IMR-90 (cell line): ENCODE results near the gene BMP7. TPM values are rescaled to one million over a fixed set of nuclear protein-coding genes. Genes with fewer than 3 reads are reported as not detected.

Source experiments
- ATAC-seq: fragments of 200-7000 bp; cut with Tn5 transposase; 2 replicates; pipeline ENCODE4 v1.9.1; 2020; ENCODE audit warnings: low read depth, mild to moderate bottlenecking, moderate library complexity
- BruUV-seq: library from RNA; stranded (reverse); fragments of 400-500 nt; replicated peaks from 2 replicates; lab custom pipeline; 2021; lab: Mats Ljungman, UMichigan
- CTCF ChIA-PET: fragments of 300-600 bp; formaldehyde crosslinking; extraction: SDS; loops from one replicate; lab custom pipeline; 2021; ENCODE audit warnings: antibody characterized with exemption; lab: Yijun Ruan, JAX
- POLR2A ChIA-PET: fragments of 300-600 bp; sonication (Branson Sonifier 250); formaldehyde crosslinking; loops from one replicate; lab custom pipeline; 2022; ENCODE audit warnings: antibody characterized with exemption; ENCODE audit not compliant: unreplicated experiment; lab: Charles Lee
- DNase-seq: peaks from one replicate; pipeline ENCODE4 v3.0.0; 2013
- H2AFZ ChIP-seq: replicated peaks from 2 replicates; pipeline ENCODE3; 2013; ENCODE audit warnings: low read length, mild to moderate bottlenecking; ENCODE audit not compliant: poor library complexity
- H2AK5ac ChIP-seq: 2 replicates; pipeline ENCODE4 v1.6.1; 2013; ENCODE audit warnings: low read depth, low read length, inconsistent platforms
- H2AK9ac ChIP-seq: replicated peaks from 2 replicates; pipeline ENCODE3; 2013; ENCODE audit warnings: mild to moderate bottlenecking, low read depth, low read length, moderate library complexity; ENCODE audit not compliant: poor library complexity
- H2BK120ac ChIP-seq: 2 replicates; pipeline ENCODE4 v1.6.1; 2013; ENCODE audit warnings: low read depth, low read length, inconsistent platforms
- H2BK15ac ChIP-seq: 3 replicates; pipeline ENCODE4 v1.6.1; 2013; ENCODE audit warnings: low read depth, low read length, inconsistent platforms
- H2BK20ac ChIP-seq: 2 replicates; pipeline ENCODE4 v1.6.1; 2013; ENCODE audit warnings: low read depth, mild to moderate bottlenecking, inconsistent platforms, low read length, moderate library complexity
- H2BK5ac ChIP-seq: 2 replicates; pipeline ENCODE4 v1.6.1; 2013; ENCODE audit warnings: mild to moderate bottlenecking, low read depth, low read length, inconsistent platforms; ENCODE audit not compliant: poor library complexity, severe bottlenecking
- H3K14ac ChIP-seq: replicated peaks from 2 replicates; pipeline ENCODE4 v1.6.1; 2013; ENCODE audit warnings: low read depth, low read length, inconsistent platforms
- H3K18ac ChIP-seq: 2 replicates; pipeline ENCODE4 v1.6.1; 2013; ENCODE audit warnings: low read depth, low read length, control low read depth
- H3K23ac ChIP-seq: 2 replicates; pipeline ENCODE4 v1.6.1; 2013; ENCODE audit warnings: low read depth, low read length, inconsistent platforms
- H3K27ac ChIP-seq: 2 replicates; pipeline ENCODE4 v1.5.1; 2013; ENCODE audit warnings: mild to moderate bottlenecking, control low read depth, low read length; ENCODE audit not compliant: insufficient read depth
- H3K27me3 ChIP-seq: 2 replicates; pipeline ENCODE4 v1.6.1; 2013; ENCODE audit warnings: low read length; ENCODE audit not compliant: control insufficient read depth, insufficient read depth
- H3K36me3 ChIP-seq: 2 replicates; pipeline ENCODE4 v1.6.1; 2013; ENCODE audit warnings: low read length, mixed read lengths; ENCODE audit not compliant: control insufficient read depth, insufficient read depth
- H3K4ac ChIP-seq: 2 replicates; pipeline ENCODE4 v1.6.1; 2013; ENCODE audit warnings: low read depth, low read length, inconsistent platforms
- H3K4me1 ChIP-seq: 2 replicates; pipeline ENCODE4 v1.6.1; 2013; ENCODE audit warnings: low read length, mixed read lengths; ENCODE audit not compliant: control insufficient read depth, insufficient read depth
- H3K4me2 ChIP-seq: 2 replicates; pipeline ENCODE4 v1.6.1; 2013; ENCODE audit warnings: low read depth, mild to moderate bottlenecking, control low read depth, low read length, moderate library complexity
- H3K4me3 ChIP-seq: 2 replicates; pipeline ENCODE4 v1.5.1; 2013; ENCODE audit warnings: low read depth, mild to moderate bottlenecking, control low read depth, low read length, moderate library complexity; ENCODE audit not compliant: insufficient read depth
- H3K56ac ChIP-seq: 2 replicates; pipeline ENCODE4 v1.6.1; 2013; ENCODE audit warnings: low read length, inconsistent platforms; ENCODE audit not compliant: insufficient read depth; ENCODE audit errors: extremely low read depth
- H3K79me1 ChIP-seq, 2 experiments: 2 replicates each; pipeline ENCODE4 v1.6.1; 2013; ENCODE audit warnings: low read length in 2 of 2, inconsistent platforms in 1 of 2, low read depth in 1 of 2
- H3K9ac ChIP-seq: 2 replicates; pipeline ENCODE4 v1.6.1; 2013; ENCODE audit warnings: low read depth, low read length, control low read depth
- H3K9me1 ChIP-seq: 2 replicates; pipeline ENCODE4 v1.6.1; 2013; ENCODE audit warnings: low read length, inconsistent platforms; ENCODE audit not compliant: insufficient read depth
- H3K9me3 ChIP-seq: 2 replicates; pipeline ENCODE4 v1.6.1; 2013; ENCODE audit warnings: low read length; ENCODE audit not compliant: control insufficient read depth, insufficient read depth
- H4K20me1 ChIP-seq: 2 replicates; pipeline ENCODE4 v1.6.1; 2013; ENCODE audit warnings: low read length, inconsistent platforms; ENCODE audit not compliant: insufficient read depth
- H4K5ac ChIP-seq: 2 replicates; pipeline ENCODE4 v1.6.1; 2013; ENCODE audit warnings: mild to moderate bottlenecking, low read depth, low read length, control low read depth
- H4K8ac ChIP-seq, 2 experiments: 2 replicates each; pipeline ENCODE4 v1.6.1; 2013; ENCODE audit warnings: low read depth in 2 of 2, low read length in 2 of 2, control low read depth in 1 of 2, inconsistent platforms in 1 of 2
- H4K91ac ChIP-seq: 2 replicates; pipeline ENCODE4 v1.6.1; 2013; ENCODE audit warnings: low read depth, low read length, inconsistent platforms; ENCODE audit not compliant: insufficient read depth
- BHLHE40 ChIP-seq: fragments of 150-350 bp; IDR thresholded peaks from 2 replicates; pipeline ENCODE4 v1.6.1; 2016; ENCODE audit warnings: mild to moderate bottlenecking, low read depth, low read length
- CEBPB ChIP-seq: IDR thresholded peaks from 2 replicates; pipeline ENCODE4 v1.6.1; 2012; ENCODE audit warnings: low read depth, low read length, improper control_type of control experiment
- CHD1 ChIP-seq: IDR thresholded peaks from 2 replicates; pipeline ENCODE4 v1.6.1; 2012; ENCODE audit warnings: low read depth, low read length, improper control_type of control experiment
- FOS ChIP-seq: fragments of 150-350 bp; IDR thresholded peaks from 2 replicates; pipeline ENCODE4 v1.6.1; 2016; ENCODE audit warnings: low read depth, low read length
- MAFK ChIP-seq: IDR thresholded peaks from 2 replicates; pipeline ENCODE4 v1.6.1; 2012; ENCODE audit warnings: low read depth, low read length, improper control_type of control experiment
- MAZ ChIP-seq: IDR thresholded peaks from 2 replicates; pipeline ENCODE4 v1.6.1; 2012; ENCODE audit warnings: low read depth, mild to moderate bottlenecking, low read length, improper control_type of control experiment, moderate library complexity, borderline replicate concordance
- MXI1 ChIP-seq: IDR thresholded peaks from 2 replicates; pipeline ENCODE4 v1.6.1; 2012; ENCODE audit warnings: low read depth, mild to moderate bottlenecking, low read length, moderate library complexity, borderline replicate concordance
- NFE2L2 ChIP-seq: fragments of 150-350 bp; IDR thresholded peaks from 2 replicates; pipeline ENCODE4 v1.6.1; 2016; ENCODE audit warnings: low read depth, mild to moderate bottlenecking, low read length
- POLR2A ChIP-seq: IDR thresholded peaks from 2 replicates; pipeline ENCODE4 v1.6.1; 2012; ENCODE audit warnings: mild to moderate bottlenecking, low read depth, low read length
- RAD21 ChIP-seq: IDR thresholded peaks from 2 replicates; pipeline ENCODE4 v1.6.1; 2012; ENCODE audit warnings: low read length, improper control_type of control experiment
- RCOR1 ChIP-seq: IDR thresholded peaks from 2 replicates; pipeline ENCODE4 v1.6.1; 2012; ENCODE audit warnings: mild to moderate bottlenecking, low read length, improper control_type of control experiment; ENCODE audit not compliant: insufficient replicate concordance
- RFX5 ChIP-seq: IDR thresholded peaks from 2 replicates; pipeline ENCODE4 v1.8.0; 2012; ENCODE audit warnings: low read depth, mild to moderate bottlenecking, low read length, moderate library complexity
- SMC3 ChIP-seq: fragments of 150-350 bp; IDR thresholded peaks from 2 replicates; pipeline ENCODE4 v1.6.1; 2016; ENCODE audit warnings: low read depth, mild to moderate bottlenecking, antibody characterized with exemption, low read length, moderate library complexity
- WGBS, 2 experiments: methylation state at CpG; one replicate each; pipeline versions ENCODE4 v1.1.5 to v1.1.7; 2013; ENCODE audit warnings: missing lambda C conversion rate in 2 of 2; ENCODE audit not compliant: insufficient read length in 1 of 2; ENCODE audit errors: extremely low coverage in 2 of 2; 5-methylcytosine and 5-hydroxymethylcytosine counted together
- dilution Hi-C: fragments of 300-500 bp; cut with HindIII; formaldehyde crosslinking; loops from one replicate; pipeline ENCODE4 v1.14.3; 2018; ENCODE audit warnings: low sequenced_read_pairs; ENCODE audit not compliant: unreplicated experiment
- in situ Hi-C: fragments of 300-500 bp; cut with MboI; formaldehyde crosslinking; loops from 3 replicates; pipeline ENCODE4 v1.14.3; 2019; ENCODE audit warnings: low sequenced_read_pairs, inconsistent platforms, mixed read lengths
- intact Hi-C: fragments of 100-400 bp; cut with micrococcal nuclease; formaldehyde crosslinking; loops from 2 replicates; pipeline ENCODE4 v1.10.0; 2022
- polyA plus RNA-seq, 3 experiments: library from polyadenylated mRNA; depleted of rRNA; stranded (reverse); fragments of >200 nt; gene quantifications; 2 replicates each; pipeline ENCODE4 v1.2.3, GENCODE V29; 2012; ENCODE audit warnings: low replicate concordance in 1 of 3
- total RNA-seq: library from RNA; depleted of rRNA; stranded (reverse); fragments of >200 nt; gene quantifications from 2 replicates; pipeline ENCODE4 v1.2.3, GENCODE V29; 2012
- TF ChIP-seq, protein P1 (sequence below): fragments of 150-350 bp; IDR thresholded peaks from 2 replicates; pipeline ENCODE4 v1.6.1; 2017; ENCODE audit warnings: mild to moderate bottlenecking, antibody characterized with exemption, low read length, low read depth
- TF ChIP-seq, protein P2 (sequence below): conservative IDR thresholded peaks from 2 replicates; pipeline ENCODE4 v1.5.1; 2012; ENCODE audit warnings: mild to moderate bottlenecking, low read depth, low read length, improper control_type of control experiment
- TF ChIP-seq, protein P3 (sequence below): fragments of 150-350 bp; IDR thresholded peaks from 2 replicates; pipeline ENCODE4 v1.6.1; 2016; ENCODE audit warnings: low read depth, mild to moderate bottlenecking, low read length, moderate library complexity, borderline replicate concordance

Gene BMP7
- total and polyA plus RNA-seq, 2 of the 4 experiments (the other 2 are of a cell fraction) = not detected

DNA sequence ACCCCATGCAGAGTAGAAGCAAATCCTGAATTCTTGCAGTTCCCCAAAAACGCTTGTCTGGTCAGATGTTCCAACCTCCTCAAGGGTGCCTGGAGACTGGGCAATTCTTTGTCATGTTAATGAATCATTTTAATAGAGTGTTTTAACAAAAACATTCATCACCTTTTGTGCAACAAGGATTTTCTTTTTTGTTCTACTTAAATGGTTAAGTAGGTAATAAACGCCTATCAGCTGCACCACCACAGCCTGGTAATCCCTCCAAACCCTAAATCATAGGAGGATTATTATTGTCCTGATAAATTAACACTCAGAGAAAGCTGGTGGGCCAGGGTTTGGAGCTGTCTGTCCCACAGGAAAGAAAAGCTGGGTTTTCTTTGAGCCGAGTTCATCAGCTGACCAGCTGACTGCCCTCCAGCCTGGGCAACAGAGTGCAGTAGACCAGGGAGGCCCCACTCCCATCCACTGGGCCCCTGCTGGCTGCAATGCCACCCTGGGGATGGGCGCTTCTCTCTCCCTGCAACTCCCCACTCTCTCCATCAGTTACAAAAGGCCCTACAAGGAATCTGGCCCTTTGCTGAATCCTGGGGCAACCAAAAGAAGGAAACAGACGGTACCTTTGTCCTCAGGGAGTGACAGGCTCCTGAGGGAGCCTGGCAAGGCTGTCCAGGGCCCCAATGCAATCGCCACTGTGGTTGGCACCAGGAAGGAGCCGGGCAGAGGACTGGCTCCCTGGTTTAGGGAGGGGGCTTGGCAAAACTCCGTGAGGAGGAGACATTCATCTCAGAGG, 23.1 kb upstream of the BMP7 start:
- no peak for ATAC-seq
- TF ChIP-seq FOS (no peak), NFE2L2 (no peak), MXI1 (no peak), POLR2A (no peak), BHLHE40 (no peak), RFX5 (no peak), MAFK (no peak), SMC3 (no peak), CHD1 (no peak), MAZ (no peak), RAD21 (no peak), CEBPB (no peak), RCOR1 (no peak)
- TF ChIP-seq, protein P1, sequence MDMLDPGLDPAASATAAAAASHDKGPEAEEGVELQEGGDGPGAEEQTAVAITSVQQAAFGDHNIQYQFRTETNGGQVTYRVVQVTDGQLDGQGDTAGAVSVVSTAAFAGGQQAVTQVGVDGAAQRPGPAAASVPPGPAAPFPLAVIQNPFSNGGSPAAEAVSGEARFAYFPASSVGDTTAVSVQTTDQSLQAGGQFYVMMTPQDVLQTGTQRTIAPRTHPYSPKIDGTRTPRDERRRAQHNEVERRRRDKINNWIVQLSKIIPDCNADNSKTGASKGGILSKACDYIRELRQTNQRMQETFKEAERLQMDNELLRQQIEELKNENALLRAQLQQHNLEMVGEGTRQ = no peak
- TF ChIP-seq, protein P2, sequence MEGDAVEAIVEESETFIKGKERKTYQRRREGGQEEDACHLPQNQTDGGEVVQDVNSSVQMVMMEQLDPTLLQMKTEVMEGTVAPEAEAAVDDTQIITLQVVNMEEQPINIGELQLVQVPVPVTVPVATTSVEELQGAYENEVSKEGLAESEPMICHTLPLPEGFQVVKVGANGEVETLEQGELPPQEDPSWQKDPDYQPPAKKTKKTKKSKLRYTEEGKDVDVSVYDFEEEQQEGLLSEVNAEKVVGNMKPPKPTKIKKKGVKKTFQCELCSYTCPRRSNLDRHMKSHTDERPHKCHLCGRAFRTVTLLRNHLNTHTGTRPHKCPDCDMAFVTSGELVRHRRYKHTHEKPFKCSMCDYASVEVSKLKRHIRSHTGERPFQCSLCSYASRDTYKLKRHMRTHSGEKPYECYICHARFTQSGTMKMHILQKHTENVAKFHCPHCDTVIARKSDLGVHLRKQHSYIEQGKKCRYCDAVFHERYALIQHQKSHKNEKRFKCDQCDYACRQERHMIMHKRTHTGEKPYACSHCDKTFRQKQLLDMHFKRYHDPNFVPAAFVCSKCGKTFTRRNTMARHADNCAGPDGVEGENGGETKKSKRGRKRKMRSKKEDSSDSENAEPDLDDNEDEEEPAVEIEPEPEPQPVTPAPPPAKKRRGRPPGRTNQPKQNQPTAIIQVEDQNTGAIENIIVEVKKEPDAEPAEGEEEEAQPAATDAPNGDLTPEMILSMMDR = no peak
- TF ChIP-seq, protein P3, sequence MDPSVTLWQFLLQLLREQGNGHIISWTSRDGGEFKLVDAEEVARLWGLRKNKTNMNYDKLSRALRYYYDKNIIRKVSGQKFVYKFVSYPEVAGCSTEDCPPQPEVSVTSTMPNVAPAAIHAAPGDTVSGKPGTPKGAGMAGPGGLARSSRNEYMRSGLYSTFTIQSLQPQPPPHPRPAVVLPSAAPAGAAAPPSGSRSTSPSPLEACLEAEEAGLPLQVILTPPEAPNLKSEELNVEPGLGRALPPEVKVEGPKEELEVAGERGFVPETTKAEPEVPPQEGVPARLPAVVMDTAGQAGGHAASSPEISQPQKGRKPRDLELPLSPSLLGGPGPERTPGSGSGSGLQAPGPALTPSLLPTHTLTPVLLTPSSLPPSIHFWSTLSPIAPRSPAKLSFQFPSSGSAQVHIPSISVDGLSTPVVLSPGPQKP = no peak
- POLR2A ChIA-PET = no interaction called here

More for the DNA sequence above, 23.1 kb upstream of the BMP7 start:
- no peak overlapping the region for H3K27ac ChIP-seq
- intact Hi-C loops = no loop called here
- no peak overlapping the region for H4K8ac ChIP-seq
- peaks cover 17% of the 10 kb centered on the region for H3K27me3 ChIP-seq
- no peaks in the 10 kb centered on the region for H3K79me1 ChIP-seq
- in situ Hi-C loops = no loop called here
- H3K18ac ChIP-seq = no peak overlapping the region
- H3K4ac ChIP-seq = no peak overlapping the region
- dilution Hi-C loops = no loop called here
- H3K36me3 ChIP-seq = no peaks in the 10 kb centered on the region
- no peak overlapping the region for H4K5ac ChIP-seq
- no peak overlapping the region for H2BK5ac ChIP-seq
- H2AK5ac ChIP-seq = no peak overlapping the region
- BruUV-seq = no TSS peak
- H3K4me2 ChIP-seq = no peak overlapping the region
- no peak overlapping the region for H2BK15ac ChIP-seq
- H2AFZ ChIP-seq = no peak overlapping the region
- H3K4me3 ChIP-seq = no peak overlapping the region
- H3K4me1 ChIP-seq = peaks cover 2% of the 10 kb centered on the region; the same call in 1 of the 2 replicates
- H4K91ac ChIP-seq = no peak overlapping the region
- H3K56ac ChIP-seq = no peak overlapping the region
- no peaks in the 10 kb centered on the region for H3K9me1 ChIP-seq
- H3K14ac ChIP-seq = no peak overlapping the region
- no peak overlapping the region for H2BK120ac ChIP-seq
- CTCF ChIA-PET = no interaction called here
- H3K9ac ChIP-seq = no peak overlapping the region
- DNase-seq = peak; percentile 9
- H4K20me1 ChIP-seq = no peaks in the 10 kb centered on the region
- H3K23ac ChIP-seq = no peak overlapping the region
- H2AK9ac ChIP-seq = no peak overlapping the region
- WGBS, 2 experiments = 22% methylated on average over 3 of the region's 8 CpGs; no CpG with 5 or more reads in 1 of the 2 experiments
- H3K9me3 ChIP-seq = no peaks in the 10 kb centered on the region
- H2BK20ac ChIP-seq = no peak overlapping the region
